HepG2 (cell line): ENCODE data around the gene RAD18. TPM values are rescaled to one million over a fixed set of nuclear protein-coding genes. Genes with fewer than 3 reads are reported as not detected.

ENCODE experiments used
- CCDC6 ChIP-seq: sonication (generic); formaldehyde crosslinking; IDR thresholded peaks from 2 replicates; pipeline ENCODE4 v1.8.1; 2022; ENCODE audit warnings: mild to moderate bottlenecking, missing genetic modification reagents, moderate library complexity
- MZF1 ChIP-seq: sonication (generic); formaldehyde crosslinking; IDR thresholded peaks from 2 replicates; pipeline ENCODE4 v1.8.1; 2023; ENCODE audit warnings: mild to moderate bottlenecking, missing genetic modification reagents, borderline replicate concordance
- NFYB ChIP-seq: sonication (generic); formaldehyde crosslinking; IDR thresholded peaks from 2 replicates; pipeline ENCODE4 v1.4.0; 2020; ENCODE audit warnings: missing genetic modification reagents
- SALL1 ChIP-seq: sonication (generic); formaldehyde crosslinking; IDR thresholded peaks from 2 replicates; pipeline ENCODE4 v1.8.0; 2022; ENCODE audit warnings: mild to moderate bottlenecking, missing genetic modification reagents
- SIN3B ChIP-seq: fragments of 150-350 bp; IDR thresholded peaks from 2 replicates; pipeline ENCODE4 v1.6.1; 2014; ENCODE audit warnings: low read length
- SMAD1 ChIP-seq: sonication (generic); formaldehyde crosslinking; IDR thresholded peaks from 2 replicates; pipeline ENCODE4 v1.4.0; 2020; ENCODE audit warnings: missing genetic modification reagents, low read depth, mild to moderate bottlenecking, borderline replicate concordance
- TAF15 ChIP-seq: fragments of 200-400 bp; formaldehyde crosslinking; IDR thresholded peaks from one replicate; pipeline ENCODE4 v1.6.1; 2018; ENCODE audit warnings: mild to moderate bottlenecking, low read depth, low read length; ENCODE audit not compliant: poor library complexity, severe bottlenecking
- ZNF224 ChIP-seq: sonication (generic); formaldehyde crosslinking; IDR thresholded peaks from 2 replicates; pipeline ENCODE4 v1.5.0; 2020; ENCODE audit warnings: mild to moderate bottlenecking, missing genetic modification reagents
- ZNF484 ChIP-seq: sonication (generic); formaldehyde crosslinking; IDR thresholded peaks from 2 replicates; pipeline ENCODE4 v1.5.1; 2020; ENCODE audit warnings: mild to moderate bottlenecking, low read depth, missing genetic modification reagents, borderline replicate concordance
- ZNF772 ChIP-seq: sonication (generic); formaldehyde crosslinking; IDR thresholded peaks from 2 replicates; pipeline ENCODE4 v1.5.0; 2020; ENCODE audit warnings: mild to moderate bottlenecking, missing genetic modification reagents
- ZNF891 ChIP-seq: sonication (generic); formaldehyde crosslinking; IDR thresholded peaks from 2 replicates; pipeline ENCODE4 v1.5.0; 2020; ENCODE audit warnings: mild to moderate bottlenecking, missing genetic modification reagents
- polyA plus RNA-seq, 8 experiments: library from polyadenylated mRNA; depleted of rRNA in 3 of 8; stranded (reverse) in 7 of 8; unstranded in 1 of 8; fragments of >200 nt; fragmentation: Illumina TruSeq in 4 of 8; extraction: Trizol in 4 of 8; gene quantifications; 2 replicates each; pipeline versions ENCODE4 v1.2.1 to v1.2.3, GENCODE V29; 2011 to 2016; ENCODE audit warnings: low read depth in 4 of 8, missing spikeins in 1 of 8, mixed read lengths in 1 of 8; ENCODE audit not compliant: insufficient read depth in 1 of 8
- total RNA-seq, 5 experiments: library from RNA; depleted of rRNA; stranded (reverse); fragments of >200 nt; fragmentation: Illumina TruSeq; extraction: Trizol; gene quantifications; 2 replicates each; pipeline ENCODE4 v1.2.3, GENCODE V29; 2016; ENCODE audit warnings: low read depth in 1 of 5
- TF ChIP-seq, protein P1 (sequence below): sonication (generic); formaldehyde crosslinking; conservative IDR thresholded peaks from 2 replicates; pipeline ENCODE4 v1.4.0; 2020; ENCODE audit warnings: mild to moderate bottlenecking, missing genetic modification reagents, moderate library complexity
- TF ChIP-seq, protein P2 (sequence below): sonication (generic); formaldehyde crosslinking; IDR thresholded peaks from 2 replicates; pipeline ENCODE4 v1.4.0; 2020; ENCODE audit warnings: missing genetic modification reagents
- TF ChIP-seq, protein P3 (sequence below): sonication (generic); formaldehyde crosslinking; IDR thresholded peaks from 2 replicates; pipeline ENCODE4 v1.4.0; 2020; ENCODE audit warnings: missing genetic modification reagents
- TF ChIP-seq, protein P4 (sequence below): sonication (generic); formaldehyde crosslinking; IDR thresholded peaks from 2 replicates; pipeline ENCODE4 v1.4.0; 2020; ENCODE audit warnings: mild to moderate bottlenecking, missing genetic modification reagents
- TF ChIP-seq, protein P5 (sequence below): sonication (generic); formaldehyde crosslinking; IDR thresholded peaks from 2 replicates; pipeline ENCODE4 v1.9.0; 2021; ENCODE audit warnings: missing genetic modification reagents, borderline replicate concordance

Gene RAD18
- total and polyA plus RNA-seq, 2 of the 13 experiments (the other 11 are each of a cell fraction or from before 2014, with no cell fraction given) = 5.9 to 20.7 TPM

DNA sequence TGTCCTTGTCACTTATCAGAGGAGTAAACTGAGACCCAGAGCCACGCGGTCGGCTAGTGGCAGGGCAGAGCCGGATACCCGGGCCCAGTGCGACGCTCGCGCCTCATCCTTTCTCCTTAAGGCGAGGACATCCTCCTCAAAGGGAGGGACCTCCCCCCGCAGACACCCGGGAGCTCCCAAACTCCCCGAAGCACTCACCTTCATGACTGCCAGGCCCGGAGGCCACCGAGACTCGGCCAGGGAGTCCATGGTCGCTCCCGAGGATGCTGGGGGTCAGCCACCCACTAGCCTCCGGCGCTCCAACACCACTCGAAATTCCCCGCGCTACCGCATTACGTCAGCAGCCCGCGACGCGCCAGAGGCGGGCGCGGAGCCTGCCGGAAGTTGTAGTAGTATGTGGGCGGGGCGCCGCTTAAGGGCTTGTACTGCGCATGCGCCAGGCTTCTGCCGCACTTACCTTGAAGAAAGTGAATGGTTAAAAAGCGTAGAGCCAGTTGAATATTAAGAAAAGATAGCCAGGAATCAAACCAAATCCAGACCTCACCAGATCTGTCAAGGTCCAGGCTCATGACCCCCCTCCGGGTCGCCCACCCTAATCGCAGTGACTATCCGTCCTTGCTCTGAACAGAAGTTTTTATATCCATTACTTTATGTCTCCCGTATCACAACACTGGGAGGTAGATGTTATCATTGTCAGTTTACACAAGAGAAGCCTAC, at the start of gene RAD18 (continued):
- TF ChIP-seq, protein P1, sequence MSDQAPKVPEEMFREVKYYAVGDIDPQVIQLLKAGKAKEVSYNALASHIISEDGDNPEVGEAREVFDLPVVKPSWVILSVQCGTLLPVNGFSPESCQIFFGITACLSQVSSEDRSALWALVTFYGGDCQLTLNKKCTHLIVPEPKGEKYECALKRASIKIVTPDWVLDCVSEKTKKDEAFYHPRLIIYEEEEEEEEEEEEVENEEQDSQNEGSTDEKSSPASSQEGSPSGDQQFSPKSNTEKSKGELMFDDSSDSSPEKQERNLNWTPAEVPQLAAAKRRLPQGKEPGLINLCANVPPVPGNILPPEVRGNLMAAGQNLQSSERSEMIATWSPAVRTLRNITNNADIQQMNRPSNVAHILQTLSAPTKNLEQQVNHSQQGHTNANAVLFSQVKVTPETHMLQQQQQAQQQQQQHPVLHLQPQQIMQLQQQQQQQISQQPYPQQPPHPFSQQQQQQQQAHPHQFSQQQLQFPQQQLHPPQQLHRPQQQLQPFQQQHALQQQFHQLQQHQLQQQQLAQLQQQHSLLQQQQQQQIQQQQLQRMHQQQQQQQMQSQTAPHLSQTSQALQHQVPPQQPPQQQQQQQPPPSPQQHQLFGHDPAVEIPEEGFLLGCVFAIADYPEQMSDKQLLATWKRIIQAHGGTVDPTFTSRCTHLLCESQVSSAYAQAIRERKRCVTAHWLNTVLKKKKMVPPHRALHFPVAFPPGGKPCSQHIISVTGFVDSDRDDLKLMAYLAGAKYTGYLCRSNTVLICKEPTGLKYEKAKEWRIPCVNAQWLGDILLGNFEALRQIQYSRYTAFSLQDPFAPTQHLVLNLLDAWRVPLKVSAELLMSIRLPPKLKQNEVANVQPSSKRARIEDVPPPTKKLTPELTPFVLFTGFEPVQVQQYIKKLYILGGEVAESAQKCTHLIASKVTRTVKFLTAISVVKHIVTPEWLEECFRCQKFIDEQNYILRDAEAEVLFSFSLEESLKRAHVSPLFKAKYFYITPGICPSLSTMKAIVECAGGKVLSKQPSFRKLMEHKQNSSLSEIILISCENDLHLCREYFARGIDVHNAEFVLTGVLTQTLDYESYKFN (CRISPR knock-in tag) = peak; percentile 31; the same call in 1 of the 2 replicates
- TF ChIP-seq SIN3B (peak; percentile 99), SMAD1 (CRISPR knock-in tag) (no peak), NFYB (CRISPR knock-in tag) (peak; percentile 40), SALL1 (CRISPR knock-in tag) (peak; percentile 79), MZF1 (CRISPR knock-in tag) (peak; percentile 30; the same call in 1 of the 2 replicates), CCDC6 (CRISPR knock-in tag) (peak; percentile 55), ZNF224 (CRISPR knock-in tag) (no peak), ZNF891 (peak; percentile 80; the same call in 1 of the 2 replicates), ZNF772 (CRISPR knock-in tag) (0 out of 2 replicates have a peak, but pooled peaks have one; percentile 47), ZNF484 (CRISPR knock-in tag) (no peak), TAF15 (peak; percentile 70)
- TF ChIP-seq, protein P2, sequence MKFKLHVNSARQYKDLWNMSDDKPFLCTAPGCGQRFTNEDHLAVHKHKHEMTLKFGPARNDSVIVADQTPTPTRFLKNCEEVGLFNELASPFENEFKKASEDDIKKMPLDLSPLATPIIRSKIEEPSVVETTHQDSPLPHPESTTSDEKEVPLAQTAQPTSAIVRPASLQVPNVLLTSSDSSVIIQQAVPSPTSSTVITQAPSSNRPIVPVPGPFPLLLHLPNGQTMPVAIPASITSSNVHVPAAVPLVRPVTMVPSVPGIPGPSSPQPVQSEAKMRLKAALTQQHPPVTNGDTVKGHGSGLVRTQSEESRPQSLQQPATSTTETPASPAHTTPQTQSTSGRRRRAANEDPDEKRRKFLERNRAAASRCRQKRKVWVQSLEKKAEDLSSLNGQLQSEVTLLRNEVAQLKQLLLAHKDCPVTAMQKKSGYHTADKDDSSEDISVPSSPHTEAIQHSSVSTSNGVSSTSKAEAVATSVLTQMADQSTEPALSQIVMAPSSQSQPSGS (CRISPR knock-in tag) = peak; percentile 58; the same call in 1 of the 2 replicates
- TF ChIP-seq, protein P3, sequence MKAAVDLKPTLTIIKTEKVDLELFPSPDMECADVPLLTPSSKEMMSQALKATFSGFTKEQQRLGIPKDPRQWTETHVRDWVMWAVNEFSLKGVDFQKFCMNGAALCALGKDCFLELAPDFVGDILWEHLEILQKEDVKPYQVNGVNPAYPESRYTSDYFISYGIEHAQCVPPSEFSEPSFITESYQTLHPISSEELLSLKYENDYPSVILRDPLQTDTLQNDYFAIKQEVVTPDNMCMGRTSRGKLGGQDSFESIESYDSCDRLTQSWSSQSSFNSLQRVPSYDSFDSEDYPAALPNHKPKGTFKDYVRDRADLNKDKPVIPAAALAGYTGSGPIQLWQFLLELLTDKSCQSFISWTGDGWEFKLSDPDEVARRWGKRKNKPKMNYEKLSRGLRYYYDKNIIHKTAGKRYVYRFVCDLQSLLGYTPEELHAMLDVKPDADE (CRISPR knock-in tag) = no peak
- TF ChIP-seq, protein P4, sequence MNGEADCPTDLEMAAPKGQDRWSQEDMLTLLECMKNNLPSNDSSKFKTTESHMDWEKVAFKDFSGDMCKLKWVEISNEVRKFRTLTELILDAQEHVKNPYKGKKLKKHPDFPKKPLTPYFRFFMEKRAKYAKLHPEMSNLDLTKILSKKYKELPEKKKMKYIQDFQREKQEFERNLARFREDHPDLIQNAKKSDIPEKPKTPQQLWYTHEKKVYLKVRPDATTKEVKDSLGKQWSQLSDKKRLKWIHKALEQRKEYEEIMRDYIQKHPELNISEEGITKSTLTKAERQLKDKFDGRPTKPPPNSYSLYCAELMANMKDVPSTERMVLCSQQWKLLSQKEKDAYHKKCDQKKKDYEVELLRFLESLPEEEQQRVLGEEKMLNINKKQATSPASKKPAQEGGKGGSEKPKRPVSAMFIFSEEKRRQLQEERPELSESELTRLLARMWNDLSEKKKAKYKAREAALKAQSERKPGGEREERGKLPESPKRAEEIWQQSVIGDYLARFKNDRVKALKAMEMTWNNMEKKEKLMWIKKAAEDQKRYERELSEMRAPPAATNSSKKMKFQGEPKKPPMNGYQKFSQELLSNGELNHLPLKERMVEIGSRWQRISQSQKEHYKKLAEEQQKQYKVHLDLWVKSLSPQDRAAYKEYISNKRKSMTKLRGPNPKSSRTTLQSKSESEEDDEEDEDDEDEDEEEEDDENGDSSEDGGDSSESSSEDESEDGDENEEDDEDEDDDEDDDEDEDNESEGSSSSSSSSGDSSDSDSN (CRISPR knock-in tag) = peak; percentile 36; the same call in 1 of the 2 replicates
- TF ChIP-seq, protein P5, sequence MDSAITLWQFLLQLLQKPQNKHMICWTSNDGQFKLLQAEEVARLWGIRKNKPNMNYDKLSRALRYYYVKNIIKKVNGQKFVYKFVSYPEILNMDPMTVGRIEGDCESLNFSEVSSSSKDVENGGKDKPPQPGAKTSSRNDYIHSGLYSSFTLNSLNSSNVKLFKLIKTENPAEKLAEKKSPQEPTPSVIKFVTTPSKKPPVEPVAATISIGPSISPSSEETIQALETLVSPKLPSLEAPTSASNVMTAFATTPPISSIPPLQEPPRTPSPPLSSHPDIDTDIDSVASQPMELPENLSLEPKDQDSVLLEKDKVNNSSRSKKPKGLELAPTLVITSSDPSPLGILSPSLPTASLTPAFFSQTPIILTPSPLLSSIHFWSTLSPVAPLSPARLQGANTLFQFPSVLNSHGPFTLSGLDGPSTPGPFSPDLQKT (CRISPR knock-in tag) = no peak
